Ovary (tissue), 3 donors: ENCODE data around the gene FAM219A.
"Not testable (repeated sequence)": the region's sequence is repeated elsewhere in the genome, so short reads cannot be mapped to it uniquely, and the experiment has no call there.

Source experiments
- CTCF ChIP-seq, 3 donors: fragments of 450-650 bp in 2 of 3; fragments of 200-600 bp in 1 of 3; IDR thresholded peaks; one replicate each; pipeline versions ENCODE4 v1.5.1 to v1.8.0; 2016 to 2022; ENCODE audit warnings: antibody characterized with exemption in 3 of 3, mild to moderate bottlenecking in 1 of 3
- EP300 ChIP-seq: sonication (generic); formaldehyde crosslinking; IDR thresholded peaks from one replicate; pipeline ENCODE4 v1.6.1; 2017; ENCODE audit warnings: antibody characterized with exemption
- donor health status: DM: no; HTN: no; CAD: no.

DNA sequence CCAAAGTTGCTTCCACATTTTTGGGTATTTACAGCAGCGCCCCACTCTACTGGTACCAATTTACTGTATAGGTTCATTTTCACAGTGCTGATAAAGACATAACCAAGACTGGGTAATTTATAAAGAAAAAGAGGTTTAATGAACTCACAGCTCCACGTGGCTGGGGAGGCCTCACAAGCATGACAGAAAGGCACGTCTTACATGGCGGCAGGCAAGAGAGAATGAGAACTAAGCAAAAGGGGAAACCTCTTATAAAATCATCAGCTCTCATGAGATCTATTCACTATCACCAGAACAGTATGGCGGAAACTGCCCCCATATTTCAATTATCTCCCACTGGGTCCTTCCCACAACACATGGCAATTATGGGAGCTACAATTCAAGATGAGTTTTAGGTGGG is 89.6 kb downstream of the FAM219A start:
- TF ChIP-seq CTCF (IDR thresholded peaks at IDR 0.05); EP300: not testable (repeated sequence)
